Forelimb muscle (tissue), 1 donor: ENCODE results near the gene NASP. TPM values are rescaled to one million over a fixed set of nuclear protein-coding genes. Genes with fewer than 3 reads are reported as not detected.
"Not testable (repeated sequence)": the region's sequence is repeated elsewhere in the genome, so short reads cannot be mapped to it uniquely, and the experiment has no call there.

Experiments used
- DNase-seq: peaks from one replicate; pipeline ENCODE4 v3.0.0-alpha.2; 2013; ENCODE audit warnings: low read depth
- polyA plus RNA-seq: library from polyadenylated mRNA; unstranded; fragments of 120-200 nt; gene quantifications from one replicate; pipeline ENCODE4 v1.2.1, GENCODE V29; 2013; ENCODE audit not compliant: insufficient read length

Gene NASP
- polyA plus RNA-seq, 1 donor, result 141 TPM

GRCh38 chr1:45569571-45569961 is 14.3 kb upstream of the NASP start:
- no peak for DNase-seq

DNA sequence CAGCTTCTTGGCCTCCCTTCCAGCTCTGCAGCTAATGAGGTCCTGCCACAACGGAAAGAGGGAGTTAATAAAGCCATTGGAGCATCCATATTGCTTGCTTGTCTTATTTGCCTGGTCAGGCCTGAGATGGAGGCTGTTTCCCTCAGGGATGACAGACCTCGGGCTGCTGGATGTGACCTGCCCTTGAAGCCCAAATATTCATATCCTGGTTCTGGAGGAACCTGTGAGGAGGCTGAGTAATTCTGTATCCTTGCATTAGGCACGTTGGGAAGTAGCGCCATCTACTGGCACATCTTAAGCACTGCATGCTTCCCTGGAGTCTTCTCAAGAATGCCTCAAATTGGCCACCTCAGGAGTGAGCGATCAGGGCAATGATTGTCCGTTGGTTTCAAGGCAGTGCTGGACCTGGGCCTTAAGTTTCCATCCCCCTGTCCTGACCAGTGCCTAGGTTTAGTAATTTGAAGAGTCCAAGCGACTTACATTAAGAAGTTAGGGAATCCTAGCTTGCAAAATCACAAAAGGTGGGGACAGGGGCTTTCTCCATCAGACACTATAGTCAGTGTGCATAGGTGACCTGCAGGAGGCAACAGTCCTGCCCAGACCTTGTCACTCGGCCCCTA is 13.8 kb upstream of the NASP start:
- DNase-seq, result no peak

DNA sequence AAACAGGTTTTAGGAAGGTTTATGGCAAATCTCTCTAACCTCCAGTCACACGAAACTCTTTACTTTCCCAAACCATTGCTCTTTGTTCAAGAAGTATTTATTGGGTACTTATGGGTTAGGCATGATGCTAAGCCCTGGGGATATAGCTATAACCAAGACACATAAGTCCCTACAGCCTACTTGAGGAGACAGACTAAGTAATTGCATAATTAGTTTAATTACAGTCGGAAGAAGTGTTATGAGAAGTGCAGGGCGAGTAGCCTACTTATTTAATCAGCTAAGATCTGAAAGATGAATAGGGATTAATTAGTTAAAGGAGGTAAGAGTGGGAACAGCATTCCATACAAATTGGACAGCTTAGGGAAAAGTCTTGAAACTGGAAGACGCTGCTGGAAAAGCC is 13.2 kb upstream of the NASP start:
- no peak for DNase-seq

DNA sequence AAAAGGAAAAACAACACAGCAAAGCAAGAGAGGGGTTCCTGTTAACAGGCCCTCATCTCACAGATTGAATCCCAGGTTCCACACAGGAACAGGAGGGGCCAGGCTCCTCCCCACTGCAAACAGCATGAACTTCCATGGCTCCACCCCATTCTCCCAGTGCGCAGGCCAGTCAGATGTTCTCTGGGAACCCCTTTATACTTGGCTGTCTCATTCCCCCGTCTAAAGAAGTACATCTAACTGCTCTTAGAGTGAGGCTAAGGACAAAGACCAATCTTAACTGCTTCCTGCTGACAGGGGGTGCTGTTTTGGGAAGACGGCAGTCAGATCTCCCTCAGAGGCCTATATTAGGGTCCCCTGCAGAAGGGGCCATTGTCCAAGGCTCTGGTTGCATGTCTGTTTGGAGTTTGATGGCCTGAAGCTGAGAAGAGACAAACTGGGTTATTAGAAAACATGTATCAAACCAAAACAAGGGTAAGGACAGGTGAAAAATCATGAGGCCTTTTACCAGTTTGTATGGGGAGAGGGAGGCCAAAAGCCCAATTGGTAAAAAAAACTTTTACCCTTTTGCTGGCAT is 10.5 kb upstream of the NASP start:
- no peak for DNase-seq

DNA sequence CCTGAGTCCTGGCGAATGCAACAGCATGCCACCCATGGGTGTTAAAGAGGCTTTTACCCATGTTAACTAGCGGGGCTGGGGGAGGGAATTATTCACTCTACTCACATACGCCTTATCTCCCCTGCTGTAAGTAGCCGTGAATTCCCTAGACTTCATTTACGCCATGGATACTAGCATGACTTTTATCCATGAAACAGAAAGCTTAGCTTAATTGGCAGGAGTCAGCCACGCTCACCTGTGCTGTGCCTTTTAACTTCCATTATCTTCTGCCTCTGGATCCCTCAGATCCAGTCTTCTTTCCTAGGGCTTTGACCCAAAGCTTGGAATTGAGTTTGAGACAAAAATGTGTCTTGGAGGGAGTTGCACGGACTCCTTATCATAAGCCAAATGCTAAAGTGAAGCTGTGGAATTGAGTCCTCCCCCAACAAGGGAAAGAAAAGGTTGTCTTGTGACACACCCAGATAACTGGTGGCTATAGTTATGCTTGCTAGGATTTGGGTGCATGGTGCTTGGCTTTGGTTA is 9.7 kb upstream of the NASP start:
- no peak for DNase-seq

DNA sequence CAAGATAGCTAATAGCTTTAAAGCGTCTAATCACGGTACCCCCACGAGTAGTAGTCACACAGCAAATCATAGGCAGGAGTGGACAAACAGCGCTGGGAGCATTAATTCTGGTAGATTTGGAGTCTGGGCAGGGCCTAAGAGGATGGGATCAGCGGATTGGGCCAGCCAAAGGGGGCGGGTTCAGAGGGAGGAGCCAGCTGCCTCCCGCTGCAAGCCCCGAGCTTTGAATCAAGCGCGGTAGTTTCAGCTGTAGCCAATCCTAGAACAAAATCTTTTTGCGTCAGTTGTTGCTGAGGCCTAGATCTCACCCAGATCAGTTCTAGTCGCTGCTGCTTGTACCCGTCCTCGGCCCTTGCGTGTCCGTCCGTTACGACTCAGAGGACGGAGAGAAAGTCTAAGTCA is 576 bp upstream of the NASP start:
- peak; percentile 96 for DNase-seq

DNA sequence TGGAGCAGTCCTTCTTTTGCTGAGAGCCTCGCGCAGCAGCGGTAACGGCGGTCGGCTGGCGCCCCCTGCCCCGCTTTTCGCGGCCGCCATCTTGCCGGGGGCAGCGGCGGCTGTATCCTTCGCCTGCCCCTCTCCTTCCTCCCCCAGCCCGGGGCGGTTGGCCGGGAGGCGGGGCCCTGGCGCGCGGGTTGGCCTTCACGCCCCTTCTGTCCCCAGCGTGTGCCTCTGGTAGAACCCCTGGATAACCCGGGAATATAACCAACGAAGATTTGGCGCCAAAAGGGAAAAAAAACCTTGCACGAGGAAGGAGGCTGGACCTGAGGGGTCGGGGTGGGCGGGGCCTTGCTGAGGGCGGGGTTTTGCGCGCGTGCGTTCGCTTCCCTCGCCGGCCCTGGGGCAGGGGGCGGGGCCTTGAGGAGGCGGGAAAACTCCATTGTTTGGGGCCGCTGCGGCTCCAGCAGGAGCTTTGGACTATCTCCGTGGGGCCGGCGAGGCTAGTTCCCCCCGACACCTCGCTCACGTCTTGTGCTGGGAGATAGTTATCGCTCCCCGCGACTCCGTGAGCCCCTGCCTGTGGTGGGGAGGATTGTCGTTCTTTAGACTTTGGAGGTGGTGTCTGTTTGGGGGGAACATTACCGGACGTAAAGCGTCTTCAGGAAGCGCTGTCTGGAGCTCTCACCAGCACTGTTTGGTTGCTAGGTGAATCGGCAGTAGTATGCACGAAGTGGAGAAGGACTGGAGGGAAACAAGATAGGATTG is 689 bp downstream of the NASP start:
- no peak for DNase-seq

DNA sequence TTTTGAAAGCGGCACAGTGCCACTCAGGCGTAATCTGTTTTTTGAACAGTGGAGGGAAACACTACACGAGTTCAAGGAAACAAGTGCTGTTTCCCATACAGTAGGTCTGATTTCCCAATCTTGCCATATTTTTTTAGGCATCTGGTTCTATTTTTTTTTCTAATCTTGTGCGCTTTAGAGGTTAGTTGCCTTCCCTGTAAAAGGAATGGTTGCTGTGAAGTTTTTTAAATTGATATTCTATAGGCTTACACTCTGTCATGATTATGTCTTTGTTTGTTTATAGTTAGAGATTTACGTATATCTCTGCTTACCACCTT is 1.2 kb downstream of the NASP start:
- DNase-seq, result no peak

DNA sequence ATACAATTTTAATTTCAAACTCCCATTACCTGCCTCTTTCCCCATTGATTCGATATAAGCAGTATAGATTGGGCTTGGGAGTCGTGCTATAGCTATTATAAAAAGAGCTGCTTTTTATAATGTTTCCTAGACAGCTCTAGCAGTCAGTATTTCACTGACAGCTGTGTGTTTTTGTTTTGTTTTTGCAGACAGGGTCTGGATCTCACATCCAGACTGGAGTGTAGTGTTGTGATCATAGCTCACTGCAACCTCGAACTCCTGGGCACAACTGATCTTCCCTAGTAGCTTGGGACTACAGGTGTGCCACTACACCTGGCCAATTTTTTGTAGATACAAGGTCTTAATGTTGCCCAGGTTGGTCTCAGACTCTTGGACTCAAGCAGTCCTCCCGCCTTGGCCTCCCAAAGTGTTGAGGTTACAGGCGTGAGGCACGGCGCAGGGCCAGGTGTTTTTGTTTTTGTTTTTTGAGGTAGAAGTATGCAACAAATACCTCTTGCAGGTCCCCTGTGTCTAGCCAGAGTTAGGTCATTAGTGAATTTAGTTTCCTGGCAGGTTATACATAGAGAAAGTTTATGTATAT is 1.7 kb downstream of the NASP start:
- no peak for DNase-seq

- DNase-seq, result no peak
Measured at GRCh38 chr1:45586769-45587168, 2.9 kb downstream of the NASP start.

GRCh38 chr1:45589861-45590260 is 6.0 kb downstream of the NASP start:
- DNase-seq, result no peak

DNA sequence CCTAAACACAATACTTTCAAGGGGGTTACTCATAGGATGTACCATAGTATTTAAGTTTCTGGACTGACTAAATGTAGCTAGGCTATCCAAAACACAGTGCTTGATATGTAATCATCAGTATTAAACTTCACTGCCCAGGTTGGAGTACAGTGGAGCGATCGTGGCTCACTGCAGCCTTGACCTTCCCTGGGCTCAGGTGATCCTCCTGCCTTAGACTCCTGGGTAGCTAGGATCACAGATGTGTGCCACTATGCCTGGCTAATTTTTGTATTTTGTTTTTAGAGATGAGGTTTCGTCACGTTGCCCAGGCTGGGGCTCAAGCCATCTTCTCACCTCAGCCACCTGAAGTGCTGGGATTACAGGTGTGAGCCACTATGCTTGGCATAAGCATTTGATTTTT is 10.6 kb downstream of the NASP start:
- no peak for DNase-seq

DNA sequence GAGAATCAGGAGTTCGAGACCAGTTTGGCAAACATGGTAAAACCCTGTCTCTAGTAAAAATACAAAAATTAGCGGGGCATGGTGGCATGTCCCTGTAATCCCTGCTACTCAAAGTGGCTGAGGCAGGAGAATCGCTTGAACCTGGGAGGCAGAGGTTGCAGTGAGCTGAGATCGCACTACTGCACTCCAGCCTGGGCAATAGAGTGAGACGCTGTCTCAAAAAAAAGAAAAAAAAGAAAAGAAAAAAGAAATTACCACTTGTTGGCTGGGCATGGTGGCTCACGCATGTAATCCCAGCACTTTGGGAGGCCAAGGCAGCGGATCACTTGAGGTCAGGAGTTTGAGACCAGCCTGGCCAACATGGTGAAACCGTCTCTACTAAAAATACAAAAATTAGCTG is 12.9 kb downstream of the NASP start:
- not testable (repeated sequence) for DNase-seq

DNA sequence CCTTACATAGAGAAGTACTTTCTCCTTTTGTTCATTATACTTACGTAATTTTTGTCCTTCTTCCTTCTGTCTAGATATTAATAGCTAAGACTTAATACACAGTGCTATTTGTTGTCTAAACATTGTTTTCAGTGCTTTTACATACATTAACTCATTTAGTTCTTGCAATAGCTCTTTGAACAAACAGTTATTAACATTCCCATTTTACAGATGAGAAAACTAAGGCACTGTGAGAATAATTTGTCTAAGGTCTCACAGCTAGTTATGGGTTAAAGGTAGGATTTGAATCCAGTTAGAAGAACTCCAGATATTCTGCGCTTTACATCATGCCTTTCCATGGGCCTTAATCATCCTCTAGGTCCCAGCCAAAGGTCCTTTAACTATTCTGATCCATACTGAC is 20.4 kb downstream of the NASP start:
- no peak for DNase-seq

DNA sequence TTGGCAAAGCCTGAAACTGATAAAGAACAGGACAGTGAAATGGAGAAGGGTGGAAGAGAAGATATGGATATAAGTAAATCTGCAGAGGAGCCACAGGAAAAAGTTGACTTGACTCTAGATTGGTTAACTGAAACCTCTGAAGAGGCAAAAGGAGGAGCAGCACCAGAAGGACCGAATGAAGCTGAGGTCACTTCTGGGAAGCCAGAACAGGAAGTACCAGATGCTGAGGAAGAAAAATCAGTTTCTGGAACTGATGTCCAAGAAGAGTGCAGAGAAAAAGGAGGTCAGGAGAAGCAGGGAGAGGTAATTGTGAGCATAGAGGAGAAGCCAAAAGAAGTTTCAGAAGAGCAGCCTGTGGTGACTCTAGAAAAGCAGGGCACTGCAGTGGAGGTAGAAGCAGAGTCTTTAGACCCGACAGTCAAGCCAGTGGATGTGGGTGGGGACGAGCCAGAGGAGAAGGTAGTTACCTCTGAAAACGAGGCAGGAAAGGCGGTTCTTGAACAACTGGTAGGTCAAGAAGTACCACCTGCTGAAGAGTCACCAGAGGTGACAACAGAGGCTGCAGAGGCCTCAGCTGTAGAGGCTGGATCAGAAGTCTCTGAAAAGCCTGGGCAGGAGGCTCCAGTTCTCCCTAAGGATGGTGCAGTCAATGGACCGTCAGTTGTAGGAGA is 23.7 kb downstream of the NASP start:
- no peak for DNase-seq

GRCh38 chr1:45608175-45609156 is 24.6 kb downstream of the NASP start:
- no peak for DNase-seq

DNA sequence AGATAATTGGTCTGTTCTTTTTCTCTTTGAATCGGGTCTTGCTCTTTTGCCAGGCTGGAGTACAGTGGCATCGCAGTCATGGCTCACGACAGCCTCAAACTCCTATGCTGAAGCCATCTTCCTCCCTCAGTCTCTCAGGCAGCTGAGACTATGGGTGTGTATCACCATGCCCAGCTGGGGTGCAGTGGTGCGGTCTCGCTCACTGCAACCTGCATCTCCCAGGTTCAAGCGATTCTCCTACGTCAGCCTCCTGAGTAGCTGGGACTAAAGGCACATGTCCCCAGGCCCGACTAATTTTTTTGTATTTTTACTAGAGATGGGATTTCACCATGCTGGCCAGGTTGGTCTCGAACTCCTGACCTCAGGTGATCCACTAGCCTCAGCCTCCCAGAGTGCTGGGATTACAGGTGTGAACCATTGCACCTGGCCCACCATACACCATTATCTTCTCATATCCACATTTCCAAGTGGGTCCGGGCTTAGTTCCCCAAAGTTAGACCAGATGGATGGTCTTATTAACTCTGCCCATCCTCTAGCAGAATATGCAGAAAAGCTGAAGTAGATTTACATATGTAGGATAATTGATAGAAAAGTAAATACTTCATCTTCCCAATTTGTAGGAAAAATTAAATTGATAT is 26.9 kb downstream of the NASP start:
- DNase-seq, result no peak

- no peak for DNase-seq
Measured at GRCh38 chr1:45612941-45613579, 29.2 kb downstream of the NASP start.

DNA sequence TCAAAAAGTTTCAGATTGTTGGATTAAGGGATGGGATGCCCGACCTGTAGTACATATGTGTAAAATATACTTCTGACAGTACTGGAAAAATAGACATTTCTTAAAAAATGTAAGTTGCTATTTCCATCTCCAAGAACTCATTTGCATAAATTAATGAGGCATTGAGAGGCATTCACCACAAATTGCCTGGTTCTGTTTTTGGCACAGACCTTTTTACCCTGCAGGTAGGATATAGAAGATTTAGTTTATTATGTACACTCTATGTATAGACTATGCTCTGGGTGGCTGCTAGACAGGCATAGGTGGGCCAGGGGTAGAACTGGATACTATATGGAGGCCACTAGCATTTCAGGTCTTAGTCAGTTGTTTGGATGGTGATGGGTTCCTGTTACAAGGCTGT is 32.0 kb downstream of the NASP start:
- no peak for DNase-seq

DNA sequence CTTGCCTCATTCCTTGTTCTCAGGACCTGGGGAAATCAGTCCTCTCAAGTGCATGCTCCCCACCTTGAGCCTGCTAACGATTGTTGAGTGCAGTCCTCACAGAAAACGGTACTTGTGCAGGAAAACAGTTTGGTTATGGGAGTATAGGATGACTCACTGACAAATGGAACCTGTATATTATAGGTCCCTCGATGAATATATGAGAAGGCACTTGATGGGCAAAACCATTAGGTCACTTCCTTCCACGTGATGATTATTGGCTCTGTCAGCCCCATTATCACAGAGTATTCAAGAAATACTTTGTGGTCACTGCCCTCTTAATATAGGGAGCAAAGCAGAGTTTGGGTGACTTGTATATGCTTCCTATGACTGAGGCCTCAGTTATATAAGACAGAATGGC is 33.8 kb downstream of the NASP start:
- no peak for DNase-seq
